Mesenchymal stem cell (in vitro differentiated cells and primary cell): ENCODE data around the gene LRP1.
A peak's percentile ranks its signal among the peaks of the same experiment; 100 is the strongest.

Source experiments
- DNase-seq: peaks from one replicate; pipeline ENCODE4 v3.0.0-alpha.2; 2013
- H2AFZ ChIP-seq: one replicate; pipeline ENCODE4 v1.6.1; 2013; ENCODE audit warnings: low read depth, mild to moderate bottlenecking, control low read depth, inconsistent platforms, low read length, moderate library complexity
- H2AK5ac ChIP-seq: 2 replicates; pipeline ENCODE4 v1.6.1; 2013; ENCODE audit warnings: low read length, moderate library complexity, mild to moderate bottlenecking, inconsistent platforms; ENCODE audit not compliant: severe bottlenecking
- H2BK120ac ChIP-seq: one replicate; pipeline ENCODE4 v1.6.1; 2013; ENCODE audit warnings: low read depth, mild to moderate bottlenecking, inconsistent platforms, low read length, moderate library complexity
- H2BK12ac ChIP-seq, 2 experiments: one replicate each; pipeline ENCODE4 v1.6.1; 2013; ENCODE audit warnings: inconsistent platforms in 2 of 2, low read length in 2 of 2, mild to moderate bottlenecking in 2 of 2, moderate library complexity in 2 of 2, control low read depth in 1 of 2
- H2BK15ac ChIP-seq: one replicate; pipeline ENCODE4 v1.6.1; 2013; ENCODE audit warnings: mild to moderate bottlenecking, low read depth, inconsistent platforms; ENCODE audit not compliant: poor library complexity, severe bottlenecking
- H2BK5ac ChIP-seq: 2 replicates; pipeline ENCODE4 v1.6.1; 2013; ENCODE audit warnings: low read depth, mild to moderate bottlenecking, low read length, control low read depth, inconsistent platforms; ENCODE audit not compliant: poor library complexity, severe bottlenecking
- H3K14ac ChIP-seq, 2 experiments: one replicate each; pipeline ENCODE4 v1.6.1; 2013; ENCODE audit warnings: inconsistent platforms in 2 of 2, low read length in 2 of 2, control low read depth in 1 of 2, mild to moderate bottlenecking in 1 of 2, moderate library complexity in 1 of 2
- H3K18ac ChIP-seq, 2 experiments: one replicate each; pipeline ENCODE4 v1.6.1; 2013; ENCODE audit warnings: inconsistent platforms in 2 of 2, low read length in 2 of 2, control low read depth in 1 of 2, low read depth in 1 of 2, mild to moderate bottlenecking in 1 of 2
- H3K23ac ChIP-seq, 2 experiments: one replicate each; pipeline ENCODE4 v1.6.1; 2013; ENCODE audit warnings: inconsistent platforms in 2 of 2, low read length in 2 of 2, mild to moderate bottlenecking in 2 of 2, moderate library complexity in 2 of 2, control low read depth in 1 of 2
- H3K27ac ChIP-seq: 2 replicates; pipeline ENCODE4 v1.5.1; 2013; ENCODE audit warnings: mild to moderate bottlenecking, moderate library complexity, low read length, control low read depth, inconsistent platforms; ENCODE audit not compliant: poor library complexity, severe bottlenecking
- H3K27me3 ChIP-seq, 2 experiments: 2 replicates each; pipeline versions ENCODE4 v1.6.1 to v1.7.0; 2013; ENCODE audit warnings: low read length in 2 of 2, mild to moderate bottlenecking in 2 of 2, moderate library complexity in 2 of 2, control low read depth in 1 of 2, inconsistent platforms in 1 of 2; ENCODE audit not compliant: control insufficient read depth in 1 of 2, insufficient read depth in 1 of 2
- H3K36me3 ChIP-seq, 2 experiments: 2 replicates each; pipeline versions ENCODE4 v1.6.1 to v1.7.0; 2013; ENCODE audit warnings: low read length in 2 of 2, control low read depth in 1 of 2, inconsistent platforms in 1 of 2, low read depth in 1 of 2, mild to moderate bottlenecking in 1 of 2; ENCODE audit not compliant: insufficient read depth in 2 of 2, control insufficient read depth in 1 of 2
- H3K4ac ChIP-seq, 2 experiments: one replicate each; pipeline ENCODE4 v1.6.1; 2013; ENCODE audit warnings: inconsistent platforms in 2 of 2, low read length in 2 of 2, mild to moderate bottlenecking in 2 of 2, moderate library complexity in 2 of 2, control low read depth in 1 of 2, low read depth in 1 of 2
- H3K4me1 ChIP-seq: 2 replicates; pipeline ENCODE4 v1.6.1; 2013; ENCODE audit warnings: low read depth, low read length, control low read depth; ENCODE audit not compliant: control insufficient read depth, insufficient read depth
- H3K4me2 ChIP-seq: 2 replicates; pipeline ENCODE4 v1.6.1; 2013; ENCODE audit warnings: low read length, mild to moderate bottlenecking, inconsistent platforms; ENCODE audit not compliant: poor library complexity, severe bottlenecking
- H3K4me3 ChIP-seq, 2 experiments: 2 replicates each; pipeline versions ENCODE4 v1.5.1 to v1.7.0; 2013; ENCODE audit warnings: low read length in 2 of 2, mild to moderate bottlenecking in 2 of 2, control low read depth in 1 of 2, low read depth in 1 of 2; ENCODE audit not compliant: insufficient read depth in 1 of 2
- H3K79me1 ChIP-seq: replicated peaks from 2 replicates; pipeline ENCODE4 v1.6.1; 2013; ENCODE audit warnings: mild to moderate bottlenecking, control low read depth, low read length, inconsistent platforms; ENCODE audit not compliant: poor library complexity, severe bottlenecking
- H3K9ac ChIP-seq: 2 replicates; pipeline ENCODE4 v1.7.0; 2013; ENCODE audit warnings: mild to moderate bottlenecking, low read length, moderate library complexity
- H3K9me3 ChIP-seq: 2 replicates; pipeline ENCODE4 v1.7.0; 2013; ENCODE audit warnings: mild to moderate bottlenecking, low read length; ENCODE audit not compliant: control insufficient read depth
- H4K8ac ChIP-seq: one replicate; pipeline ENCODE4 v1.6.1; 2013; ENCODE audit warnings: inconsistent platforms, mild to moderate bottlenecking, low read length, moderate library complexity
- H4K91ac ChIP-seq: one replicate; pipeline ENCODE4 v1.6.1; 2013; ENCODE audit warnings: mild to moderate bottlenecking, low read length, inconsistent platforms
- WGBS: methylation state at CpG from one replicate; pipeline ENCODE4 v1.1.7; 2013; ENCODE audit warnings: mixed read lengths; 5-methylcytosine and 5-hydroxymethylcytosine counted together

LRP1 gene

DNA sequence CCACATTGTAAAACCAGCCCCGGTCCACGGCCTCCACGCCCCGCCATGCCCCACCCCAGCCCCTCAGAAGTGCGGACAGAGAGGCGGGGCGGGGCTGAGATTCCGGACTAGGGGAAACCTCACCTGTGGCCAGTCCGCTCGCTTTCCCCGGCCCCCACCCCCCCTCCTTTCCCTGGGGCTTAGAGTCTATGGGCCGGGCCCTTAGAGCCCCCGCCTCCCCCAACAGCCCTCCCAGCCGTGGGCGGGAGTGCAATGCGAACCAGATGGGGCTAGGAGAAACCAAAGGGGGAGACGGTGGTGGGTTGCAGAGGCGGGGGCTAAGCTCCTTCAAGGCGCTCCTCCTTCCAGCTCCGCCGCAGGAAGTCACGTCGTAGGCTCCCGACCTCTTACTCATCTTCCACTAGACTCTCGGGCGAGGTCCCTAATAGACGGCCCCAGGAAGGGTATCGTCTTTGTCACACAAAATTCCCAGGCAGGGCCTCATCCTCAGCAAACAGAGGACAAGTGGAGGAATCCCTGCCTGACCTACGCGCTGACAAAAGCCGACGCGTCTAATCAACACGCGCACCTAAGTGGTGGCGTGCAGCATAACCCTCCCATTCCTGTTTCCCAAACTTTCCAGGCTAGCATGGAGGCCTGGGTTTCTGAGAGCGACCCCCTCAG lies 40.5 kb upstream of the LRP1 start:
- H4K8ac ChIP-seq, result peak overlapping the region; percentile 81
- peaks cover 15% of the 10 kb centered on the region for H3K4me1 ChIP-seq
- H3K18ac ChIP-seq, result peak overlapping the region; percentile 88 to 99
- peak; percentile 99 for DNase-seq
- peak overlapping the region; percentile 99 for H2BK120ac ChIP-seq
- peak overlapping the region; percentile 84 for H3K4me2 ChIP-seq
- peak overlapping the region; percentile 65 to 78 for H3K4me3 ChIP-seq
- peaks cover 15% of the 10 kb centered on the region for H3K79me1 ChIP-seq
- H2BK15ac ChIP-seq, result peak overlapping the region; percentile 92
- peak overlapping the region; percentile 6 for H2AK5ac ChIP-seq
- H3K14ac ChIP-seq, result peak overlapping the region in 1 of 2 experiments; percentile 97
- H3K36me3 ChIP-seq, result peaks cover 19 to 25% of the 10 kb centered on the region in 2 experiments
- peak overlapping the region in 1 of 2 experiments; percentile 48 for H3K23ac ChIP-seq
- peak overlapping the region; percentile 73 to 93 for H2BK12ac ChIP-seq
- H2BK5ac ChIP-seq, result peak overlapping the region; percentile 90
- H3K9me3 ChIP-seq, result no peaks in the 10 kb centered on the region
- H4K91ac ChIP-seq, result peak overlapping the region; percentile 94
- no peak overlapping the region for H2AFZ ChIP-seq
- H3K27me3 ChIP-seq, result no peaks in the 10 kb centered on the region
- H3K27ac ChIP-seq, result peak overlapping the region; percentile 87
- peak overlapping the region; percentile 97 to 99 for H3K4ac ChIP-seq
- H3K9ac ChIP-seq, result peak overlapping the region; percentile 97
- under 1% methylated on average over 32 of the region's 37 CpGs for WGBS

DNA sequence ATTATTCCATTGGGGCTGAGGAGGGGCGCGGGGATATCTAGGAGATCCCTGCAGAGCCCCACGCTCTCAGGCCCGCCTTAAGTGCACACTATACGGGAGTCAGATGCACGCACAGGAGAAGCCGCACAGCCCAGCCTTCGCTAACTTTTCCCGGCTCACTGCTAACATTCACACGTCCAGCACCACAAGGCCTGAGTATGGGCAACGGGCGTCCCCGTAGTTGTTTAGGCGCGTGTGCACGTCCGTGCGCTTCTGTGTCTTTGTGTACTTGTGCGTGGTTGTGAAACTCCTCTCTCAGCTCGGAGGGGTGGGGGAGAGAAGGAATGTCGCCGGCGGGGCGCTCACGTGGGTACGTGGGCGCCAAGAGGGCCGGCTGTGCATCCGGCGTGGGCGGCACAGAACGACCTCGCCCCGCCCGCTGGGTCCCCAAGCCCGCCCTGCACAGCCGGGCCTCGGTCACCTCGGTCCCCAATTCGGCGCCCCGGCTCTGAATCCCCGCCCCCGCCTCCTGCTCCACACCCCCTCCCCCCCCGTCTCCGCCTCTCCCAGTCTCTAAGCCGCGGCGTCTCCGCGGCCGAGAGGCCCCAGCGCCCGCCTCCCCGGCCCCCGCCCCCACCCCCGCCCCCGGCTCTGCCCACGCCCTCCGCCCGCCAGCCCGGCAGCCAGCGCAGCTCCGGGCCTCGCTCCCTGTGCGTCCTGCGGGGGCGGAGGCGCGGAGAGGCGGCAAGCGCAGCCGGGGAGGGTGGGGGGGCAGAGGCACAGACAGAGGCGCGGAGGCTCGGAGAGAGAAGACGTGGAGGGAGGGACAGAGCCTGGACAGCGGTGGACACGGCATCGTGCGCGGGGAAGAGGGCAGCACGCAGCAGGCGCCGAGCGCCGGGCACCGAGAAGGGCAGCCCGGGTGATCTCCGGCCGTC lies 39.7 kb upstream of the LRP1 start, which contains the start of gene NAB2:
TSS of gene NAB2 (plus strand) at position 761 of the 917 bp plus-strand sequence. CDS start 158 bp downstream, outside the sequence.
- peak within 1 kb of the TSS; percentile 82 to 93 for H2BK12ac ChIP-seq
- H3K36me3 ChIP-seq, result peaks cover 25 to 32% of the 10 kb centered on the region in 2 experiments
- peaks cover 18% of the 10 kb centered on the region for H3K79me1 ChIP-seq
- peak within 1 kb of the TSS; percentile 92 for H2BK15ac ChIP-seq
- H3K14ac ChIP-seq, result peak within 1 kb of the TSS; percentile 70 to 99
- no peaks in the 10 kb centered on the region for H3K27me3 ChIP-seq
- H3K27ac ChIP-seq, result peak within 1 kb of the TSS; percentile 87
- no peak within 1 kb of the TSS for H2AFZ ChIP-seq
- H2BK120ac ChIP-seq, result peak within 1 kb of the TSS; percentile 98
- H3K4me2 ChIP-seq, result peak within 1 kb of the TSS; percentile 84
- H3K23ac ChIP-seq, result peak within 1 kb of the TSS in 1 of 2 experiments; percentile 95
- H3K9ac ChIP-seq, result peak within 1 kb of the TSS; percentile 97
- peaks cover 20% of the 10 kb centered on the region for H3K4me1 ChIP-seq
- peak within 1 kb of the TSS; percentile 85 to 90 for H3K4me3 ChIP-seq
- under 1% methylated on average over 48 of the region's 91 CpGs for WGBS
- peak within 1 kb of the TSS; percentile 97 to 100 for H3K18ac ChIP-seq
- peak; percentile 99 for DNase-seq
- H4K91ac ChIP-seq, result peak within 1 kb of the TSS; percentile 94
- H3K4ac ChIP-seq, result peak within 1 kb of the TSS; percentile 94 to 100
- H2AK5ac ChIP-seq, result no peak within 1 kb of the TSS
- no peaks in the 10 kb centered on the region for H3K9me3 ChIP-seq
- H4K8ac ChIP-seq, result peak within 1 kb of the TSS; percentile 80
- H2BK5ac ChIP-seq, result peak within 1 kb of the TSS; percentile 63

DNA sequence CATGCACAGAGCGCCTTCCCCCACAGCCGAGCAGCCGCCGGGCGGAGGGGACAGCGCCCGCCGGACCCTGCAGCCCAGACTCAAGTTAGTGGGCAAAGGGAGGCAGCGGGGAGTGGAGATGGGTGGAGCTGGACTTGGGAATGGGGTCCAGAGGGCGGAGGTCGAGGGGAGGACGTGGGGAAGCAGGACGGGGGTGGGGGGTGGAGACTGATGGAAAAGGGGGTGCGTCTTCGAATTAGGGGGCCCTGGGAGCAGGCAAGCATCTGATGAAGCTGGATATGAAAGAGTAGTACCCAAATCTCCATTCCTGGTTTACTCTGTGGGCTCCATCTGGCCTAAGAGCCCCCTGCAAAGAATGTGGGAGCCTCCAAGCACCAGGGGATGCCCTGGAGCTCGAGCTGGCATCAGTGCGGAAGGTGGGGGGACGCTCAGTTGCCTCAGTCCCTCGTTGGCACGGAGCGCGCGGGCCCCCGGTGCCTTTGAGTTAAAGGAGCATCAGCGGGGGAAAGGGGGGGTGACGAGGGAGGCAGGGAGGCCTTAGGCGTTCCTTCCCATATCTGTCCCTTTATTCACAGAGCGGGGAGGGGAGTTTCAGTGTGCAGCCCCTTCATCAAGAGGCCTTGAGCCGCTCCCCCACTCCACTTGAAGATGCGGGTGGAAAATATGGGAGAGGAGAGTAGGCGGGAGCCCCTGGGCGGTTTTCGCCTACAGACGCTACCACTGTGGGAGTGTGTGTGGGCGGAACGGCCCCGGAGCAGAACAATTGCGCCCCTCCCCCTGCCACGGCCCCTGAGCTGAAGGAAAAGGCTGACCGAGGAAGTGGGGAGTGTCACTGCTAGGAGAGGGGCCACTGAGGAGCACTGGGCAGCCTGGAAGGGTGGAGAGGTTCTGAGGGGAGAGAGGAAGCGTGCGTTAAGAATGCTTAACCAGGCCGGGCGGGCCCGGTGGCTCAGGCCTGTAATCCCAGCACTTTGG lies 38.7 kb upstream of the LRP1 start:
- Histone ChIP-seq H3K4me2 (peak overlapping the region; percentile 30), H3K4ac (peak overlapping the region; percentile 94 to 100), H4K91ac (peak overlapping the region; percentile 94), H3K79me1 (peaks cover 18% of the 10 kb centered on the region), H2BK120ac (peak overlapping the region; percentile 98), H3K9me3 (no peaks in the 10 kb centered on the region), H4K8ac (peak overlapping the region; percentile 80), H2BK12ac (peak overlapping the region; percentile 82 to 91), H3K4me1 (peaks cover 28% of the 10 kb centered on the region), H2BK15ac (peak overlapping the region; percentile 92), H2AFZ (no peak overlapping the region), H2AK5ac (no peak overlapping the region), H3K18ac (peak overlapping the region; percentile 97 to 100), H3K9ac (peak overlapping the region; percentile 95), H3K4me3 (peak overlapping the region; percentile 85 to 90), H3K27ac (peak overlapping the region; percentile 81), H2BK5ac (peak overlapping the region; percentile 20), H3K14ac (peak overlapping the region; percentile 70 to 99), H3K27me3 (no peaks in the 10 kb centered on the region), H3K23ac (peak overlapping the region in 1 of 2 experiments; percentile 95), H3K36me3 (peaks cover 31 to 40% of the 10 kb centered on the region in 2 experiments)
- under 1% methylated on average over 38 of the region's 45 CpGs for WGBS
- peak; percentile 85 for DNase-seq
